SH-SY5Y (cell line): ENCODE measurements around the gene MORF4L1.

Experiments used
- GATA2 ChIP-seq: IDR thresholded peaks from 2 replicates; pipeline ENCODE4 v1.6.1; 2011; ENCODE audit warnings: mild to moderate bottlenecking, low read depth, low read length
- GATA3 ChIP-seq: IDR thresholded peaks from 2 replicates; pipeline ENCODE4 v1.6.1; 2011; ENCODE audit warnings: low read depth, mild to moderate bottlenecking, low read length, moderate library complexity

The MORF4L1 gene

DNA sequence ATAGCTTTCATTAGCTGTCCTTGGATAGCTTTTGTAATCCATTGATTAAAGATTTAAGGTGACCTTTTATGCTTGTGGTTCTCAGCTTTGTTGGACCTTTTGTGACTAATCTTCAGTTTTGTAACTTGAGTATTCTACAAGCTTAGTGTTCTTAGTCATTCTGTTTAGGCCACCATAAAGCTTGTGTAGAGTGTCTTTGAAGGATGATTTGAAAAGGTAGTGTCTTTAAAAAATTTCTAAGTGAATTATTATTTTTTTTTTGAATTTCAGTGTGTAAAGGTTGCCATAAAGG is 7.5 kb downstream of the MORF4L1 start:
- no peak for TF ChIP-seq GATA2
- TF ChIP-seq GATA3, result no peak

- TF ChIP-seq GATA3 (no peak), GATA2 (no peak)
Measured at GRCh38 chr15:78880813-78881212, 8.1 kb downstream of the MORF4L1 start.

- no peak for TF ChIP-seq GATA3
- TF ChIP-seq GATA2, result no peak
Measured at GRCh38 chr15:78881681-78882080, 9.0 kb downstream of the MORF4L1 start.

DNA sequence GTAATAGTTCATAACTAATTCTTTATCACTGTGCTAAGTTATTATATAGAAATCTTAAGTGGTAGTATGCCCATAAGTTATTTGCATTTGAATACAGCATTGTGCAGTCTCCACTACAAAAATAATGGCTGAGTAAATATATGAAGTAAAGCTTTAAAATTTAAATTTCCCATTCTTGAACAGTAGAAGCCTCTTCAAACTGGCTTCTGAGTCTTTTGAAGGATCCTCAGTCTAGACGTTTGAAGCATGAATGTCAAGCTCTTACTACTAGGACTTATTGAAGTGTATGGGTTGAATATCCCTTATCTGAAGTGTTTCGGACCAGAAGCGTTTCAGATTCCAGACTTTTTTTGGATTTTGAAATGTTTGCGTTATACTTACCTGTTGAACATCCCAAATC is 16.3 kb downstream of the MORF4L1 start:
- TF ChIP-seq GATA2, result no peak

- TF ChIP-seq GATA3, result no peak
- no peak for TF ChIP-seq GATA2
Measured at GRCh38 chr15:78893538-78893937, 20.8 kb downstream of the MORF4L1 start.

DNA sequence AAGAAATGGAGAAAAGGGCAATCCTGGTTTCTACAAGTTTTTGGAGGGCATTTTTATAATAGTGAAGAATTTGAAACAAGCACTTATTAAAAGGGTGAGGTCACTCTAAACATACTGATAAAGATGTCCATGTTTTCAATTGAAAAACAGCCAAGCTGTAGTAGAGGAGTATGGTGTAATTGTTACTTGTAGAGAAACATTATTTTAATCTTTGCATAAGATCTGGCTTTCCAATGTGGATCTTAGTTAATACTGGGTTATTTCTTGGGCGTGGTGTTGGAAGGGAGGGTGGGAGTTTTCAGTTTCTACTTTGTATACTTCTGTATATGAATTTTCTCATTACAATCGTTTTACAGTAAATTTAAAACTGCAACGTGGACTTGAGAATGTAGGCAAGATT is 22.8 kb downstream of the MORF4L1 start:
- no peak for TF ChIP-seq GATA3
- TF ChIP-seq GATA2, result no peak

DNA sequence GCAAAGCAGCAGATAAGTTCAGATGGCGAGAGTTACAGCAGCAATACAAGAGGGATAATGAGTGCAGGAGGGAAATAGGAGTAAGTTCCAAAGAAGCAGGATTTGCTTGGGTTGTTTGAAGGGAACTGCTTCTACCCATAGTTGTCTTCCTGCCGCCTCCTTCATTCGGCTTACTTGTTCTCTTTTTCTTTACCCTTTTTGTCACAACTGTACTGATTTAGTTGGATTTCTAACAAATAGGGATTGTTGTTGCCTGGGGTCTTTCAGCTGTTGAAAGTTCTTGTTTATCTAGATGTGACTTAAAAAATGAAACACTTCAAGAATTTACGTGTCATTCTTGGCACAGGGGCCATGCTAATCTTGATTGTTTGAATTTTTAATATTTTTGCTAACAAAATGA is 25.9 kb downstream of the MORF4L1 start:
- TF ChIP-seq GATA2 (no peak), GATA3 (no peak)

- TF ChIP-seq GATA2, result no peak
- no peak for TF ChIP-seq GATA3
Measured at GRCh38 chr15:78904599-78905358, 32.1 kb downstream of the MORF4L1 start.

GRCh38 chr15:78906316-78906620 is 33.6 kb downstream of the MORF4L1 start:
- no peak for TF ChIP-seq GATA2
- TF ChIP-seq GATA3, result no peak

DNA sequence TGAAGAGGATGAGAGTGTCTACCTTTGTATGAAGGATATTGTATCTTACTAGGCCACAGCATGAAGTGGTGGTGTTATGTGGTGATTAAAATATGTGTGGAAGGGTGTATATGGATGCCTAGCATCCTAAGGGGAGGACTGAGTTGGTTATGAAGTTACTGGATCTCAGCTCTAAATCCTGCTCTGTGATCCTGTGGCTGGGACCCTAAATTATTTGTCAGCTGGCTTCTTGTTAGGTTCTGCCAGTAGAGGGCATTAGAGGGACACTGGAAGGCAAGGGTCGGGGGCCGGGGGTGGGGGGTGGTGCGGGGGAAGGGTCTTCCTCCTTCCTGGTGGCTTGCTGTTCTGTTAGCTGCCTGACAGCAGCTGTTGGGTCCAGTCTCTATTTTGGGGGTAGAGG is 34.9 kb downstream of the MORF4L1 start:
- TF ChIP-seq GATA3 (no peak), GATA2 (no peak)

DNA sequence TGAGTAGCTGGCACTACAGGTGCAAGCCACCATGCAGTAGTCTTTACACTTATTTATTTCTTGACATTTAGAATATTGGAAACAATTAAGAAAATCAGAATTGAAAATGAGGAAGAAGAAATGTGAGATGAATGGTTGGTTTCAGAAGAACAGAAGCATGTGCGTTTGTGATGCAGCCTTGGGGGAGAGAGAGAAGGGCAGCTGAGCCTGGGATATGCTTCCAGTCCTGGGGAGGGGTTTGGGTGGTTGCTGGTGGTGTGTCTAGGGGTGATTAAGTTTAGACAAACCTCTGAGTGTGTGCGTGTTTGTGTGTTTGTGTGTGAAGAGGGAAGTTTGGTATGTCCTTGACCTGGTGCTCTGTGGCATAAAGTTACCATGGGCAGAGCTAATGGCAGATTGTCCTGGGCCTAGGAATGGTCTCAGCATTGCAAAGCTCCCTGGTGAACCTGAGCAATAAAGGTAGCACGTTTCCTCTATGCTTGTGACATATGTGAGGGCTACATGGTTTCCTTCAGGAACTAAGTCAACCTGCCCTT is 36.5 kb downstream of the MORF4L1 start:
- TF ChIP-seq GATA3, result no peak
- no peak for TF ChIP-seq GATA2

GRCh38 chr15:78909791-78910228 is 37.1 kb downstream of the MORF4L1 start:
- TF ChIP-seq GATA3 (no peak), GATA2 (no peak)

- TF ChIP-seq GATA2, result no peak
- no peak for TF ChIP-seq GATA3
Measured at GRCh38 chr15:78910271-78910670, 37.6 kb downstream of the MORF4L1 start.

DNA sequence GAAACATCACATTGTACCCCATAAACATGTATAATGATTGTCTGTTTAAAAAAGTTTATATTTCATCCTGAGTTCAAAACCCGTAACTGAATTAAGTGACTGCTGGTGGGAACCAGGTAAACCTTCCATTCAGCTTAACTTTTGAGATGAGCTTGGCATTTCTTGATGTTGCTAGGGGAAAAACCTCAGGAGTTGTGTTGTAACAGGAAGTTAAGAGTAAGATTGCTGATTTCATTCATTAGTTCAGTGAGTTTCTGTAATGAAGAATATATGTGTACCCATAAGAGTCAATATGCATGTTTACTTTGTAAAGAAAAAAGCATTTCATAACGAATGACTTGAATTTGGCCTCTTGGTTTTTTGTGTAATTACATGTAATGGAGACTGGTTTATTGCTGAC is 39.6 kb downstream of the MORF4L1 start:
- no peak for TF ChIP-seq GATA3
- no peak for TF ChIP-seq GATA2

DNA sequence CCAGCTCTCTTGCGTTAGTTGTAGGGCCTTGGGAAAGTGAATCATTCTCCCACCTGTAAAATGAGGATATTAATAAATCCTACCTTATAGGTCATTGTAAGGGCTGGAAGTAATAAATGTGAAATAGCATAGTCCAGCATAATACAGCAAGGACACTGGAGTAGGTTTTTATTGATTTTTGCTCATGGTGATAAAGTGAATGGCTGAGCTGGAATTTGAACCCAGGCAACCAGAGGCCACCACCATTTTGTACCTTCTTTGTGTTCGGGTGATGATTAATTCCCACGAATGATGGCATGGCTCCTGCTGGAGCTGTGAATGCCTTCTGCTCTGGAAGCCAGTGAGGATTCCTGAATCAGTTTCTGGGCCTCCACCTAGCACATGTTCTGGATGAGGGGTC is 40.3 kb downstream of the MORF4L1 start:
- TF ChIP-seq GATA3 (no peak), GATA2 (no peak)

GRCh38 chr15:78914027-78914764 is 41.5 kb downstream of the MORF4L1 start:
- TF ChIP-seq GATA2, result no peak
- TF ChIP-seq GATA3, result no peak
